Measurements from ENCODE around the gene C4orf50.

DNA sequence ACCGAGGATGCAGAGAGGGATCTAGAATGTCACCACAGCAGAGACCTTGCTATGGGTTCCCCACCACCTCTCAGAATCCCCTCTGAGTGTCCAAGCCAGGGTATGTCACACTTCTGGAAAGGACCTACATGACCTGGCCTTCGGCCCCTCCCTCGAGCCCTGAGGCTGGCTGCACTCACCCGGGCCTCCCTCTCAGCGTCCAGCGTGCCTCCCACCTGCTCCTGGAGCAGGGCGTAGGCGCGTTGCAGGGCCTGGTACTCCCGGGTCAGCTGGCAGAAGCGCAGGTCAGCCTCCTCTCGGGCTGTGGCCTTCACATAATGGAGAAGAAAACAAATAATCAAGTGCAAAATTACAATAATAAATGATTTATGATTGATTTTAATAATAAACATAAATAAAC lies 43.9 kb upstream of the C4orf50 start:
- TF ChIP-seq CTCF (conservative IDR thresholded peaks at IDR 0.05; ENCODE audit: low read depth in 2 of 2) (no peak), EZH2 (IDR thresholded peaks at IDR 0.05; ENCODE audit: low read depth, unreplicated experiment) (no peak), EZH2phosphoT487 (IDR thresholded peaks at IDR 0.05; ENCODE audit: unreplicated experiment) (no peak), POLR2AphosphoS5 (IDR thresholded peaks at IDR 0.05; ENCODE audit: low read depth) (no peak), STAT1 (IDR thresholded peaks at IDR 0.05; ENCODE audit: unreplicated experiment) (no peak), CREB1 (CRISPR knock-in tag; IDR thresholded peaks at IDR 0.05; ENCODE audit: low read depth) (no peak), NANOG (IDR thresholded peaks at IDR 0.05; ENCODE audit: borderline replicate concordance) (no peak), ZNF114 (CRISPR knock-in tag; IDR thresholded peaks at IDR 0.05) (no peak), JUNB (IDR thresholded peaks at IDR 0.05; ENCODE audit: unreplicated experiment) (no peak), ETS1 (IDR thresholded peaks at IDR 0.05) (no peak), ZNF331 (CRISPR knock-in tag; IDR thresholded peaks at IDR 0.05; ENCODE audit: low read depth) (no peak)
- TF ChIP-seq, protein P1, sequence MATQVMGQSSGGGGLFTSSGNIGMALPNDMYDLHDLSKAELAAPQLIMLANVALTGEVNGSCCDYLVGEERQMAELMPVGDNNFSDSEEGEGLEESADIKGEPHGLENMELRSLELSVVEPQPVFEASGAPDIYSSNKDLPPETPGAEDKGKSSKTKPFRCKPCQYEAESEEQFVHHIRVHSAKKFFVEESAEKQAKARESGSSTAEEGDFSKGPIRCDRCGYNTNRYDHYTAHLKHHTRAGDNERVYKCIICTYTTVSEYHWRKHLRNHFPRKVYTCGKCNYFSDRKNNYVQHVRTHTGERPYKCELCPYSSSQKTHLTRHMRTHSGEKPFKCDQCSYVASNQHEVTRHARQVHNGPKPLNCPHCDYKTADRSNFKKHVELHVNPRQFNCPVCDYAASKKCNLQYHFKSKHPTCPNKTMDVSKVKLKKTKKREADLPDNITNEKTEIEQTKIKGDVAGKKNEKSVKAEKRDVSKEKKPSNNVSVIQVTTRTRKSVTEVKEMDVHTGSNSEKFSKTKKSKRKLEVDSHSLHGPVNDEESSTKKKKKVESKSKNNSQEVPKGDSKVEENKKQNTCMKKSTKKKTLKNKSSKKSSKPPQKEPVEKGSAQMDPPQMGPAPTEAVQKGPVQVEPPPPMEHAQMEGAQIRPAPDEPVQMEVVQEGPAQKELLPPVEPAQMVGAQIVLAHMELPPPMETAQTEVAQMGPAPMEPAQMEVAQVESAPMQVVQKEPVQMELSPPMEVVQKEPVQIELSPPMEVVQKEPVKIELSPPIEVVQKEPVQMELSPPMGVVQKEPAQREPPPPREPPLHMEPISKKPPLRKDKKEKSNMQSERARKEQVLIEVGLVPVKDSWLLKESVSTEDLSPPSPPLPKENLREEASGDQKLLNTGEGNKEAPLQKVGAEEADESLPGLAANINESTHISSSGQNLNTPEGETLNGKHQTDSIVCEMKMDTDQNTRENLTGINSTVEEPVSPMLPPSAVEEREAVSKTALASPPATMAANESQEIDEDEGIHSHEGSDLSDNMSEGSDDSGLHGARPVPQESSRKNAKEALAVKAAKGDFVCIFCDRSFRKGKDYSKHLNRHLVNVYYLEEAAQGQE (IDR thresholded peaks at IDR 0.05; ENCODE audit: unreplicated experiment), result no peak
- TF ChIP-seq, protein P2, sequence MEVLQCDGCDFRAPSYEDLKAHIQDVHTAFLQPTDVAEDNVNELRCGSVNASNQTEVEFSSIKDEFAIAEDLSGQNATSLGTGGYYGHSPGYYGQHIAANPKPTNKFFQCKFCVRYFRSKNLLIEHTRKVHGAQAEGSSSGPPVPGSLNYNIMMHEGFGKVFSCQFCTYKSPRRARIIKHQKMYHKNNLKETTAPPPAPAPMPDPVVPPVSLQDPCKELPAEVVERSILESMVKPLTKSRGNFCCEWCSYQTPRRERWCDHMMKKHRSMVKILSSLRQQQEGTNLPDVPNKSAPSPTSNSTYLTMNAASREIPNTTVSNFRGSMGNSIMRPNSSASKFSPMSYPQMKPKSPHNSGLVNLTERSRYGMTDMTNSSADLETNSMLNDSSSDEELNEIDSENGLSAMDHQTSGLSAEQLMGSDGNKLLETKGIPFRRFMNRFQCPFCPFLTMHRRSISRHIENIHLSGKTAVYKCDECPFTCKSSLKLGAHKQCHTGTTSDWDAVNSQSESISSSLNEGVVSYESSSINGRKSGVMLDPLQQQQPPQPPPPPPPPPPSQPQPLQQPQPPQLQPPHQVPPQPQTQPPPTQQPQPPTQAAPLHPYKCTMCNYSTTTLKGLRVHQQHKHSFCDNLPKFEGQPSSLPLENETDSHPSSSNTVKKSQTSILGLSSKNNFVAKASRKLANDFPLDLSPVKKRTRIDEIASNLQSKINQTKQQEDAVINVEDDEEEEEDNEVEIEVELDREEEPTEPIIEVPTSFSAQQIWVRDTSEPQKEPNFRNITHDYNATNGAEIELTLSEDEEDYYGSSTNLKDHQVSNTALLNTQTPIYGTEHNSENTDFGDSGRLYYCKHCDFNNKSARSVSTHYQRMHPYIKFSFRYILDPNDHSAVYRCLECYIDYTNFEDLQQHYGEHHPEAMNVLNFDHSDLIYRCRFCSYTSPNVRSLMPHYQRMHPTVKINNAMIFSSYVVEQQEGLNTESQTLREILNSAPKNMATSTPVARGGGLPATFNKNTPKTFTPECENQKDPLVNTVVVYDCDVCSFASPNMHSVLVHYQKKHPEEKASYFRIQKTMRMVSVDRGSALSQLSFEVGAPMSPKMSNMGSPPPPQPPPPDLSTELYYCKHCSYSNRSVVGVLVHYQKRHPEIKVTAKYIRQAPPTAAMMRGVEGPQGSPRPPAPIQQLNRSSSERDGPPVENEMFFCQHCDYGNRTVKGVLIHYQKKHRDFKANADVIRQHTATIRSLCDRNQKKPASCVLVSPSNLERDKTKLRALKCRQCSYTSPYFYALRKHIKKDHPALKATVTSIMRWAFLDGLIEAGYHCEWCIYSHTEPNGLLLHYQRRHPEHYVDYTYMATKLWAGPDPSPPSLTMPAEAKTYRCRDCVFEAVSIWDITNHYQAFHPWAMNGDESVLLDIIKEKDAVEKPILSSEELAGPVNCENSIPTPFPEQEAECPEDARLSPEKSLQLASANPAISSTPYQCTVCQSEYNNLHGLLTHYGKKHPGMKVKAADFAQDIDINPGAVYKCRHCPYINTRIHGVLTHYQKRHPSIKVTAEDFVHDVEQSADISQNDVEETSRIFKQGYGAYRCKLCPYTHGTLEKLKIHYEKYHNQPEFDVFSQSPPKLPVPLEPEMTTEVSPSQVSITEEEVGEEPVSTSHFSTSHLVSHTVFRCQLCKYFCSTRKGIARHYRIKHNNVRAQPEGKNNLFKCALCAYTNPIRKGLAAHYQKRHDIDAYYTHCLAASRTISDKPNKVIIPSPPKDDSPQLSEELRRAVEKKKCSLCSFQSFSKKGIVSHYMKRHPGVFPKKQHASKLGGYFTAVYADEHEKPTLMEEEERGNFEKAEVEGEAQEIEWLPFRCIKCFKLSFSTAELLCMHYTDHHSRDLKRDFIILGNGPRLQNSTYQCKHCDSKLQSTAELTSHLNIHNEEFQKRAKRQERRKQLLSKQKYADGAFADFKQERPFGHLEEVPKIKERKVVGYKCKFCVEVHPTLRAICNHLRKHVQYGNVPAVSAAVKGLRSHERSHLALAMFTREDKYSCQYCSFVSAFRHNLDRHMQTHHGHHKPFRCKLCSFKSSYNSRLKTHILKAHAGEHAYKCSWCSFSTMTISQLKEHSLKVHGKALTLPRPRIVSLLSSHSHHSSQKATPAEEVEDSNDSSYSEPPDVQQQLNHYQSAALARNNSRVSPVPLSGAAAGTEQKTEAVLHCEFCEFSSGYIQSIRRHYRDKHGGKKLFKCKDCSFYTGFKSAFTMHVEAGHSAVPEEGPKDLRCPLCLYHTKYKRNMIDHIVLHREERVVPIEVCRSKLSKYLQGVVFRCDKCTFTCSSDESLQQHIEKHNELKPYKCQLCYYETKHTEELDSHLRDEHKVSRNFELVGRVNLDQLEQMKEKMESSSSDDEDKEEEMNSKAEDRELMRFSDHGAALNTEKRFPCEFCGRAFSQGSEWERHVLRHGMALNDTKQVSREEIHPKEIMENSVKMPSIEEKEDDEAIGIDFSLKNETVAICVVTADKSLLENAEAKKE (CRISPR knock-in tag; IDR thresholded peaks at IDR 0.05), result no peak

Data from GM23338 (cell line).